ENCODE measurements around the gene ZNF423. TPM values are rescaled to one million over a fixed set of nuclear protein-coding genes. Genes with fewer than 3 reads are reported as not detected.

Gene ZNF423
- polyA plus RNA-seq, 1 of the 3 experiments (the other 2 are of a cell fraction): 1.2 TPM

- Histone ChIP-seq H3K27ac (ENCODE audit: low read depth in 2 of 2, low read length in 1 of 2) (peak overlapping the region in 1 of 2 experiments; percentile 92; a peak in 2 of 4 replicates), H3K4me2 (peak overlapping the region; percentile 91), H3K9me3 (no peaks in the 10 kb centered on the region), H4K20me1 (ENCODE audit: insufficient read depth) (no peaks in the 10 kb centered on the region; the same call in none of the 2 replicates), H3K4me1 (ENCODE audit: control insufficient read depth in 1 of 2, insufficient read depth in 2 of 2, low read depth in 1 of 2, low read length in 1 of 2) (peaks cover 13 to 46% of the 10 kb centered on the region in 2 experiments; a peak in 3 of 4 replicates), H3K4me3 (ENCODE audit: low read depth in 2 of 2, low read length in 1 of 2) (peak overlapping the region; percentile 61 to 68), H3K27me3 (ENCODE audit: insufficient read depth) (peaks cover 8% of the 10 kb centered on the region), H3K9me2 (no peaks in the 10 kb centered on the region), H2AFZ (ENCODE audit: low read depth) (peak overlapping the region; percentile 70; the same call in 1 of the 2 replicates), H3K79me2 (ENCODE audit: insufficient read depth) (no peaks in the 10 kb centered on the region), H3K9ac (peak overlapping the region; percentile 62; the same call in 1 of the 2 replicates), H3F3A (replicated peaks; ENCODE audit: insufficient read depth) (no peaks in the 10 kb centered on the region), H3K36me3 (replicated peaks in 1 of 2; ENCODE audit: control insufficient read depth in 1 of 2, insufficient read depth in 2 of 2, low read length in 1 of 2) (no peaks in the 10 kb centered on the region)
- ChIA-PET CTCF (interaction anchor here (0.7 to 5.1 kb wide), 7 partner anchors 32 to 447 kb away, joined by 3 to 94 read pairs (median 12); no protein-coding TSS in a partner anchor), POLR2A (interaction anchor here (1.0 to 1.7 kb wide), 3 partner anchors 192 to 211 kb away, joined by 3 to 6 read pairs (median 4); no protein-coding TSS in a partner anchor)
- under 1% methylated on average over 35 of the region's 75 CpGs for WGBS (ENCODE audit: low lambda C conversion rate)
- TF ChIP-seq SIN3A (IDR thresholded peaks at IDR 0.05; ENCODE audit: borderline replicate concordance, low read depth, low read length) (no peak), IRF3 (IDR thresholded peaks at IDR 0.05; ENCODE audit: low read depth, low read length) (no peak), MXI1 (IDR thresholded peaks at IDR 0.05; ENCODE audit: low read depth, low read length) (no peak; the same call in none of the 2 replicates), TAF1 (IDR thresholded peaks at IDR 0.05; ENCODE audit: borderline replicate concordance, low read depth, low read length) (no peak), SMC3 (IDR thresholded peaks at IDR 0.05; ENCODE audit: low read depth, low read length) (no peak), EZH2phosphoT487 (IDR thresholded peaks at IDR 0.05; ENCODE audit: borderline replicate concordance, low read depth) (no peak), GABPA (IDR thresholded peaks at IDR 0.05; ENCODE audit: low read depth) (no peak)
- DNase-seq: peak; percentile 83
These were observed 561 bp downstream of the ZNF423 start for GRCh38 chr16:49855280-49855821.

- peak overlapping the region; percentile 48; the same call in 1 of the 2 replicates for H3K9ac ChIP-seq
- CTCF ChIA-PET: interaction anchor here (0.7 to 1.4 kb wide), 5 partner anchors 14 to 447 kb away, joined by 3 to 4 read pairs (median 3); no protein-coding TSS in a partner anchor
These were observed 1.1 kb downstream of the ZNF423 start for GRCh38 chr16:49854796-49855203.

More at GRCh38 chr16:49854796-49855203, 1.1 kb downstream of the ZNF423 start:
- Histone ChIP-seq H3K27me3 (ENCODE audit: insufficient read depth) (peaks cover 8% of the 10 kb centered on the region), H4K20me1 (ENCODE audit: insufficient read depth) (no peaks in the 10 kb centered on the region; the same call in none of the 2 replicates), H3K9me3 (no peaks in the 10 kb centered on the region), H3K4me3 (ENCODE audit: low read depth in 2 of 2, low read length in 1 of 2) (peak overlapping the region; percentile 61 to 68), H2AFZ (ENCODE audit: low read depth) (no peak overlapping the region), H3K36me3 (replicated peaks in 1 of 2; ENCODE audit: control insufficient read depth in 1 of 2, insufficient read depth in 2 of 2, low read length in 1 of 2) (no peaks in the 10 kb centered on the region), H3K4me1 (ENCODE audit: control insufficient read depth in 1 of 2, insufficient read depth in 2 of 2, low read depth in 1 of 2, low read length in 1 of 2) (peaks cover 13 to 51% of the 10 kb centered on the region in 2 experiments; a peak in 3 of 4 replicates), H3K4me2 (peak overlapping the region; percentile 91), H3F3A (replicated peaks; ENCODE audit: insufficient read depth) (no peaks in the 10 kb centered on the region), H3K79me2 (ENCODE audit: insufficient read depth) (no peaks in the 10 kb centered on the region), H3K9me2 (no peaks in the 10 kb centered on the region), H3K27ac (ENCODE audit: low read depth in 2 of 2, low read length in 1 of 2) (peak overlapping the region in 1 of 2 experiments; percentile 92; a peak in 2 of 4 replicates)
- WGBS (ENCODE audit: low lambda C conversion rate): 60% methylated on average over 1 of the region's 45 CpGs
- POLR2A ChIA-PET: interaction anchor here (0.8 to 1.7 kb wide), 2 partner anchors 41 to 194 kb away, joined by 3 to 6 read pairs; no protein-coding TSS in a partner anchor
- peak; percentile 85 for DNase-seq
- TF ChIP-seq FOXJ3 (CRISPR knock-in tag; IDR thresholded peaks at IDR 0.05) (no peak), MAX (IDR thresholded peaks at IDR 0.05; ENCODE audit: low read depth) (no peak), NRF1 (IDR thresholded peaks at IDR 0.05; ENCODE audit: low read depth, low read length) (no peak), MXI1 (IDR thresholded peaks at IDR 0.05; ENCODE audit: low read depth, low read length) (no peak; the same call in 1 of the 2 replicates), IRF3 (IDR thresholded peaks at IDR 0.05; ENCODE audit: low read depth, low read length) (no peak), GATA2 (CRISPR knock-in tag; IDR thresholded peaks at IDR 0.05) (no peak), RFX5 (IDR thresholded peaks at IDR 0.05; ENCODE audit: low read length) (no peak)
